Esophagus muscularis mucosa (tissue), 4 donors: ENCODE measurements around the gene CUX1.

Source experiments
- EP300 ChIP-seq: sonication (generic); formaldehyde crosslinking; IDR thresholded peaks from one replicate; pipeline ENCODE4 v1.6.1; 2017; ENCODE audit warnings: antibody characterized with exemption
- POLR2A ChIP-seq: fragments of 450-650 bp; IDR thresholded peaks from one replicate; pipeline ENCODE4 v1.6.1; 2017; ENCODE audit warnings: antibody characterized with exemption, moderate library complexity, mild to moderate bottlenecking, low read depth
- POLR2AphosphoS5 ChIP-seq, 2 donors: sonication (generic); formaldehyde crosslinking; IDR thresholded peaks; one replicate each; pipeline ENCODE4 v1.6.1; 2017; ENCODE audit warnings: antibody characterized with exemption in 2 of 2
- TF ChIP-seq, protein P1 (sequence below), 3 experiments: fragments of 200-600 bp in 2 of 3; fragments of 450-650 bp in 1 of 3; sonication (generic) in 2 of 3; IDR thresholded peaks; one replicate each; pipeline ENCODE4 v1.5.1; 2017 to 2019; ENCODE audit warnings: antibody characterized with exemption in 3 of 3, mild to moderate bottlenecking in 2 of 3, moderate library complexity in 1 of 3

DNA sequence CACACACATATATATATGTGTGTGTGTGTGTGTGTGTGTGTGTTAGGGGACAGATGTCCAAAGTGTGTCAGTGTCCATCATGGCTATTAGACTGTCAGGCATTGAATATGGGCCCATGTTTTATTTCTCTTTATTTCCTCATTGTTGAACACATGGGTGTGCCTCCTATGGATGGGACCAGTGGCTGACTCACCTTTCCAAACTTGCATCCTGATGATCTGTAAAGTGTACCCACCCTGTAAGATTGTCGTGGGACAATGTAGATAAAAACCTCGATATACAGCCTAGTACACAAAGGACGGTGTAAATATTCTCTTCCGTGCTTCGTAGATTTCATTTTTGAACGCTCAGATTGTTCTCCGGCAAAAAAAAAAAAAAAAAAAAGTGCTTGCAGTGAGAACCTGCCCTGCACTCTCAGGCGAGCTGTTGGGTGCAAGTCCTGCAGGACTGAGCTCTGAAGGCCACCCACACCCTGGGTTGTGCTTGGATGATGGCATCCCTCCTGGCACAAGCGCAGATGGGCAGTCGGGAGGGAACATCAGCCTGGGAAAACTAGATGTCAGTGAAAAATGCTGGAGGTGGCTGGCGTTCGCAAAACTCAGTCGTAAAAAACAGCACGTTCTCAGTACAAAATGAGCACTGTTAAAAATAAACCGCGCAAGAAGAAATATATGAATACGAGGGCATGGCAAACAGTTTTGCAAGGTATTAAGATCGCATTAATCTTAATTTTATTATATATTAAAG, 166.9 kb downstream of the CUX1 start:
- TF ChIP-seq, protein P1, sequence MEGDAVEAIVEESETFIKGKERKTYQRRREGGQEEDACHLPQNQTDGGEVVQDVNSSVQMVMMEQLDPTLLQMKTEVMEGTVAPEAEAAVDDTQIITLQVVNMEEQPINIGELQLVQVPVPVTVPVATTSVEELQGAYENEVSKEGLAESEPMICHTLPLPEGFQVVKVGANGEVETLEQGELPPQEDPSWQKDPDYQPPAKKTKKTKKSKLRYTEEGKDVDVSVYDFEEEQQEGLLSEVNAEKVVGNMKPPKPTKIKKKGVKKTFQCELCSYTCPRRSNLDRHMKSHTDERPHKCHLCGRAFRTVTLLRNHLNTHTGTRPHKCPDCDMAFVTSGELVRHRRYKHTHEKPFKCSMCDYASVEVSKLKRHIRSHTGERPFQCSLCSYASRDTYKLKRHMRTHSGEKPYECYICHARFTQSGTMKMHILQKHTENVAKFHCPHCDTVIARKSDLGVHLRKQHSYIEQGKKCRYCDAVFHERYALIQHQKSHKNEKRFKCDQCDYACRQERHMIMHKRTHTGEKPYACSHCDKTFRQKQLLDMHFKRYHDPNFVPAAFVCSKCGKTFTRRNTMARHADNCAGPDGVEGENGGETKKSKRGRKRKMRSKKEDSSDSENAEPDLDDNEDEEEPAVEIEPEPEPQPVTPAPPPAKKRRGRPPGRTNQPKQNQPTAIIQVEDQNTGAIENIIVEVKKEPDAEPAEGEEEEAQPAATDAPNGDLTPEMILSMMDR (IDR thresholded peaks at IDR 0.05) = no peak
- TF ChIP-seq POLR2AphosphoS5 (IDR thresholded peaks at IDR 0.05) (no peak), POLR2A (no peak), EP300 (no peak)
